NB4 (cell line): ENCODE measurements around the gene SLC9A6.

ENCODE experiments used
- DNase-seq: peaks from one replicate; pipeline ENCODE4 v3.0.0; 2010; ENCODE audit warnings: low read depth
- H3K4me3 ChIP-seq: one replicate; pipeline ENCODE4 v1.5.1; 2011; ENCODE audit warnings: mild to moderate bottlenecking, low read depth, low read length, moderate library complexity
- POLR2A ChIP-seq: IDR thresholded peaks from 2 replicates; pipeline ENCODE4 v1.6.1; 2011; ENCODE audit warnings: mild to moderate bottlenecking; ENCODE audit not compliant: insufficient read length; ENCODE audit errors: extremely low read depth
- TF ChIP-seq, protein P1 (sequence below): IDR thresholded peaks from one replicate; pipeline ENCODE4 v1.5.1; 2012; ENCODE audit warnings: low read depth, low read length

Gene SLC9A6

DNA sequence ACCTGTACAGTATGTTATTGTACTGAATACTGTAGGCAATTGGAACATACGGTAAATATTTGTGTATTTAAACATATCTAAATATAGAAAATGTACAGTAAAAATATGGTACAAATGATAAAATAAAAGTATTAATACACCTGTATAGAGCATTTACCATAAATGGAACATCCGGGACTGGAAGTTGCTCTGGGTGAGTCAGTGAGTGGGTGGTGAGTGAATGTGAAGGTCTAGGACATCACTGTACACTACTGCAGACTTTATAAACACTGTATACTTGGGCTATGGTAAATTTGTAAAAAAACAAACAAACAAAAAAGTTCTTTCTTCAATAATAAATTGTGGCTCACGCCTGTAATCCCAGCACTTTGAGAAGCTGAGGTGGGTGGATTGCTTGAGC is 109.7 kb downstream of the SLC9A6 start:
- TF ChIP-seq, protein P1, sequence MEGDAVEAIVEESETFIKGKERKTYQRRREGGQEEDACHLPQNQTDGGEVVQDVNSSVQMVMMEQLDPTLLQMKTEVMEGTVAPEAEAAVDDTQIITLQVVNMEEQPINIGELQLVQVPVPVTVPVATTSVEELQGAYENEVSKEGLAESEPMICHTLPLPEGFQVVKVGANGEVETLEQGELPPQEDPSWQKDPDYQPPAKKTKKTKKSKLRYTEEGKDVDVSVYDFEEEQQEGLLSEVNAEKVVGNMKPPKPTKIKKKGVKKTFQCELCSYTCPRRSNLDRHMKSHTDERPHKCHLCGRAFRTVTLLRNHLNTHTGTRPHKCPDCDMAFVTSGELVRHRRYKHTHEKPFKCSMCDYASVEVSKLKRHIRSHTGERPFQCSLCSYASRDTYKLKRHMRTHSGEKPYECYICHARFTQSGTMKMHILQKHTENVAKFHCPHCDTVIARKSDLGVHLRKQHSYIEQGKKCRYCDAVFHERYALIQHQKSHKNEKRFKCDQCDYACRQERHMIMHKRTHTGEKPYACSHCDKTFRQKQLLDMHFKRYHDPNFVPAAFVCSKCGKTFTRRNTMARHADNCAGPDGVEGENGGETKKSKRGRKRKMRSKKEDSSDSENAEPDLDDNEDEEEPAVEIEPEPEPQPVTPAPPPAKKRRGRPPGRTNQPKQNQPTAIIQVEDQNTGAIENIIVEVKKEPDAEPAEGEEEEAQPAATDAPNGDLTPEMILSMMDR = no peak
- TF ChIP-seq POLR2A = no peak
- no peak overlapping the region for H3K4me3 ChIP-seq
- no peak for DNase-seq
